ENCODE data around the gene PKD2L1.

DNA sequence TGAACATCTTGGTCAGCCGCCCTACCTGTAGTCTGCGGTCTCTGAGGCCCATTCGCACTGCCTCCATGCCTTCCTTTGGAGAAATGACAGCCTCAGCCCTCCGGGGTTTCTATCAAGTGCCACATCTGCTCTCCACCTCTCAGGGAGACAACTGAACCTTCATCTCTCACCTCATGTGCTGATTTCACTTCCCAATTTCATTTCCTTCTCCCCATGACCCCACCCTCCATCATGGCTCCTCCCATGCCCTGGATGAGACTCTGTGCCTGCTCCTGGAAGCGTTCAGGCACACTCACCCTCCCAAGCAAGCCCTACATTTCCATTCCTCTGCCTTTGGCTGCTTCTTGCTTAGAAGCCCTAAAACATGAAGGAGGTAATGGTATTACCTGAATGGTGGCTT lies 9.2 kb upstream of the PKD2L1 start:
- TF ChIP-seq, protein P1, sequence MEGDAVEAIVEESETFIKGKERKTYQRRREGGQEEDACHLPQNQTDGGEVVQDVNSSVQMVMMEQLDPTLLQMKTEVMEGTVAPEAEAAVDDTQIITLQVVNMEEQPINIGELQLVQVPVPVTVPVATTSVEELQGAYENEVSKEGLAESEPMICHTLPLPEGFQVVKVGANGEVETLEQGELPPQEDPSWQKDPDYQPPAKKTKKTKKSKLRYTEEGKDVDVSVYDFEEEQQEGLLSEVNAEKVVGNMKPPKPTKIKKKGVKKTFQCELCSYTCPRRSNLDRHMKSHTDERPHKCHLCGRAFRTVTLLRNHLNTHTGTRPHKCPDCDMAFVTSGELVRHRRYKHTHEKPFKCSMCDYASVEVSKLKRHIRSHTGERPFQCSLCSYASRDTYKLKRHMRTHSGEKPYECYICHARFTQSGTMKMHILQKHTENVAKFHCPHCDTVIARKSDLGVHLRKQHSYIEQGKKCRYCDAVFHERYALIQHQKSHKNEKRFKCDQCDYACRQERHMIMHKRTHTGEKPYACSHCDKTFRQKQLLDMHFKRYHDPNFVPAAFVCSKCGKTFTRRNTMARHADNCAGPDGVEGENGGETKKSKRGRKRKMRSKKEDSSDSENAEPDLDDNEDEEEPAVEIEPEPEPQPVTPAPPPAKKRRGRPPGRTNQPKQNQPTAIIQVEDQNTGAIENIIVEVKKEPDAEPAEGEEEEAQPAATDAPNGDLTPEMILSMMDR (IDR thresholded peaks at IDR 0.05), result no peak
- TF ChIP-seq POLR2A (IDR thresholded peaks at IDR 0.05), result no peak

All from thyroid gland (tissue), 4 donors.